ENCODE results near the gene C15orf62. TPM values are rescaled to one million over a fixed set of nuclear protein-coding genes. Genes with fewer than 3 reads are reported as not detected.

The C15orf62 gene
- 0.46 to 0.92 TPM (median 0.72 TPM) in 3 replicates for total RNA-seq (2021)
- Bru-seq, nascent RNA, result percentile 24 among the genes with signal in this experiment
- long read RNA-seq, experiment 1, result 0 reads
- long read RNA-seq, experiment 2, partial matches to known transcripts, result 0 of 2 reads
- long read RNA-seq, experiment 2, other reads (novel, unspliced or antisense), result 0 of 2 reads
- long read RNA-seq, experiment 3, result 0 reads

GRCh38 chr15:40769274-40770146 is at the start of gene C15orf62:
Gene C15orf62 (plus strand): TSS chr15:40769980. CDS start chr15:40770496, 516 bp downstream.
- no peak for ATAC-seq
- DNase-seq (ENCODE audit: low spot score), result no peak
- POLR2A ChIA-PET, result interaction anchor here (0.8 kb wide), 1 partner anchor 14 kb away, joined by 4 read pairs; no protein-coding TSS in a partner anchor
- no peaks in the 10 kb centered on the region for H3K9me3 Mint-ChIP-seq
- no peaks in the 10 kb centered on the region for H3K27me3 Mint-ChIP-seq (ENCODE audit: low read depth)
- TF ChIP-seq FOXJ3 (CRISPR knock-in tag; IDR thresholded peaks at IDR 0.05; ENCODE audit: borderline replicate concordance) (no peak), ZSCAN18 (CRISPR knock-in tag; IDR thresholded peaks at IDR 0.05) (no peak), KAT7 (CRISPR knock-in tag; IDR thresholded peaks at IDR 0.05; ENCODE audit: borderline replicate concordance) (no peak), ZBTB43 (CRISPR knock-in tag; IDR thresholded peaks at IDR 0.05) (no peak), NR1H2 (CRISPR knock-in tag; IDR thresholded peaks at IDR 0.05) (no peak), AFF4 (CRISPR knock-in tag; IDR thresholded peaks at IDR 0.05; ENCODE audit: borderline replicate concordance) (no peak), TEAD1 (CRISPR knock-in tag; IDR thresholded peaks at IDR 0.05) (no peak), AR (CRISPR knock-in tag; IDR thresholded peaks at IDR 0.05) (no peak), SOX15 (CRISPR knock-in tag; IDR thresholded peaks at IDR 0.05) (no peak), RORB (CRISPR knock-in tag; IDR thresholded peaks at IDR 0.05) (no peak)
- peak within 1 kb of the TSS; percentile 70 for H3K27ac Mint-ChIP-seq
- CTCF ChIA-PET, result interaction anchor here (1.1 to 7.8 kb wide), 4 partner anchors 23 to 89 kb away, joined by 4 to 60 read pairs (median 8); no protein-coding TSS in a partner anchor
- no peak within 1 kb of the TSS for H3K4me3 Mint-ChIP-seq
- peaks cover 30% of the 10 kb centered on the region for H3K4me1 Mint-ChIP-seq
- peaks cover 4% of the 10 kb centered on the region for H3K36me3 Mint-ChIP-seq

- ChIA-PET POLR2A (no interaction called here), CTCF (no interaction called here)
- TF ChIP-seq STAT6 (CRISPR knock-in tag; conservative IDR thresholded peaks at IDR 0.05; ENCODE audit: low read depth) (no peak), FOXP4 (CRISPR knock-in tag; IDR thresholded peaks at IDR 0.05) (no peak), OVOL2 (CRISPR knock-in tag; IDR thresholded peaks at IDR 0.05; ENCODE audit: borderline replicate concordance) (no peak), ESRRA (CRISPR knock-in tag; IDR thresholded peaks at IDR 0.05; ENCODE audit: borderline replicate concordance) (no peak), E2F5 (CRISPR knock-in tag; IDR thresholded peaks at IDR 0.05) (no peak)
- ATAC-seq, result no peak
- no peak overlapping the region for H3K4me3 Mint-ChIP-seq
- peaks cover 22% of the 10 kb centered on the region for H3K36me3 Mint-ChIP-seq
- no peak for DNase-seq (ENCODE audit: low spot score)
- no peaks in the 10 kb centered on the region for H3K27me3 Mint-ChIP-seq (ENCODE audit: low read depth)
- H3K9me3 Mint-ChIP-seq, result no peaks in the 10 kb centered on the region
- no peaks in the 10 kb centered on the region for H3K4me1 Mint-ChIP-seq
- H3K27ac Mint-ChIP-seq, result no peak overlapping the region; the same call in 1 of the 2 replicates
Observed at GRCh38 chr15:40721701-40722100, 48.1 kb upstream of the C15orf62 start.
